ENCODE results near the gene DENND1A. TPM values are rescaled to one million over a fixed set of nuclear protein-coding genes. Genes with fewer than 3 reads are reported as not detected.

Gene DENND1A
- total RNA-seq, 1 experiment from 2014 or later: 13.0 TPM

DNA sequence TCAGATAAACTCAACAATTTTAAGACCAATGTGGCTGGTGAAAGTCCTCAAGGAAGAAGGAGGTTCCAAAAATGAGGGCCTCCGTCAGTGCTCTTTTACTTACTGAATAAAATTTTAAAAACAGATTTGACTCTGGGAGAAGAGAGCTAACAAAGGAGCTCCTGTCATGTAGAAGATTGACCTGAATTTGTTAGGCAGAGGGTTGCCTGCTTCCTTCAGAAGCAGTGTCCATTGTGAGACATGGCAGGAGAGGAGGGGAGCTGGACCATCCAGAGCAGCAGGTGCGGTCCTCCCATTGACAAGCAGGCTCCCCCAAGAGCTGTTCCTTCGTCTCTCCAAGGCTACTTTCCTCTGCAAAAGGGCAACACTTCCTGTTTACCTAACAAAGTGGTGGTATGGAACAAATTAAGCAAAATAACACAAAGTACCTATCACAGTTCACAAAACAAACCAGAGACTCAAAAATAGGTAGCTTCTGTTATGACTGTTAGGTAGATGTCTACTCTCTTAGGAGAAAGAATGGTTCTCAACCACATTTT lies 238.1 kb downstream of the DENND1A start:
- CTCF ChIA-PET: no interaction called here
- no TSS peak for BruUV-seq (replicated peaks)
- Mint-ChIP-seq H3K27me3 (ENCODE audit: unreplicated experiment) (no peaks in the 10 kb centered on the region), H3K36me3 (ENCODE audit: insufficient read depth, unreplicated experiment) (no peaks in the 10 kb centered on the region), H3K9me3 (ENCODE audit: low read depth, unreplicated experiment) (no peaks in the 10 kb centered on the region), H3K4me3 (ENCODE audit: low read depth, unreplicated experiment) (no peak overlapping the region), H3K4me1 (ENCODE audit: low read depth, unreplicated experiment) (peaks cover 15% of the 10 kb centered on the region), H3K27ac (ENCODE audit: unreplicated experiment) (no peak overlapping the region)
- no peak for DNase-seq
- intact Hi-C loops (cut with micrococcal nuclease; ENCODE audit: unreplicated experiment): no loop called here
- TF ChIP-seq CTCF (IDR thresholded peaks at IDR 0.05; ENCODE audit: unreplicated experiment): no peak

GRCh38 chr9:123689701-123690428 lies 240.1 kb downstream of the DENND1A start:
- intact Hi-C loops (cut with micrococcal nuclease; ENCODE audit: unreplicated experiment): no loop called here
- CTCF ChIA-PET: no interaction called here
- Mint-ChIP-seq H3K4me3 (ENCODE audit: low read depth, unreplicated experiment) (no peak overlapping the region), H3K36me3 (ENCODE audit: insufficient read depth, unreplicated experiment) (no peaks in the 10 kb centered on the region), H3K27ac (ENCODE audit: unreplicated experiment) (no peak overlapping the region), H3K27me3 (ENCODE audit: unreplicated experiment) (no peaks in the 10 kb centered on the region), H3K4me1 (ENCODE audit: low read depth, unreplicated experiment) (peaks cover 28% of the 10 kb centered on the region), H3K9me3 (ENCODE audit: low read depth, unreplicated experiment) (no peaks in the 10 kb centered on the region)
- DNase-seq: no peak
- no peak for TF ChIP-seq CTCF (IDR thresholded peaks at IDR 0.05; ENCODE audit: unreplicated experiment)
- BruUV-seq (replicated peaks): no TSS peak

GRCh38 chr9:123687246-123687751 lies 242.6 kb downstream of the DENND1A start:
- no peak for DNase-seq
- CTCF ChIA-PET: interaction anchor here (0.6 to 1.3 kb wide), 2 partner anchors 9 to 11 kb away, joined by 4 read pairs; no protein-coding TSS in a partner anchor
- Mint-ChIP-seq H3K4me1 (ENCODE audit: low read depth, unreplicated experiment) (peaks cover 36% of the 10 kb centered on the region), H3K27ac (ENCODE audit: unreplicated experiment) (peak overlapping the region; percentile 24), H3K27me3 (ENCODE audit: unreplicated experiment) (no peaks in the 10 kb centered on the region), H3K4me3 (ENCODE audit: low read depth, unreplicated experiment) (peak overlapping the region; percentile 13), H3K9me3 (ENCODE audit: low read depth, unreplicated experiment) (no peaks in the 10 kb centered on the region), H3K36me3 (ENCODE audit: insufficient read depth, unreplicated experiment) (no peaks in the 10 kb centered on the region)
- TF ChIP-seq CTCF (IDR thresholded peaks at IDR 0.05; ENCODE audit: unreplicated experiment): no peak
- BruUV-seq (replicated peaks): no TSS peak
- intact Hi-C loops (cut with micrococcal nuclease; ENCODE audit: unreplicated experiment): no loop called here

- Mint-ChIP-seq H3K9me3 (ENCODE audit: low read depth, unreplicated experiment) (no peaks in the 10 kb centered on the region), H3K27me3 (ENCODE audit: unreplicated experiment) (no peaks in the 10 kb centered on the region), H3K36me3 (ENCODE audit: insufficient read depth, unreplicated experiment) (no peaks in the 10 kb centered on the region), H3K27ac (ENCODE audit: unreplicated experiment) (peak overlapping the region; percentile 24), H3K4me1 (ENCODE audit: low read depth, unreplicated experiment) (peaks cover 36% of the 10 kb centered on the region), H3K4me3 (ENCODE audit: low read depth, unreplicated experiment) (peak overlapping the region; percentile 13)
- CTCF ChIA-PET: interaction anchor here (1.3 kb wide), 1 partner anchor 9 kb away, joined by 4 read pairs; no protein-coding TSS in a partner anchor
- no peak for TF ChIP-seq CTCF (IDR thresholded peaks at IDR 0.05; ENCODE audit: unreplicated experiment)
- intact Hi-C loops (cut with micrococcal nuclease; ENCODE audit: unreplicated experiment): no loop called here
- no TSS peak for BruUV-seq (replicated peaks)
- no peak for DNase-seq
Observed at GRCh38 chr9:123686829-123687192, 243.1 kb downstream of the DENND1A start.

Measured in Calu3 (cell line).